H1 (cell line): Measurements from ENCODE around the gene CCDC12. TPM values are rescaled to one million over a fixed set of nuclear protein-coding genes. Genes with fewer than 3 reads are reported as not detected.
A peak's percentile ranks its signal among the peaks of the same experiment; 100 is the strongest.

Source experiments
- BCL11A ChIP-seq, 2 experiments: IDR thresholded peaks; one replicate each; pipeline ENCODE4 v1.6.1; 2011; ENCODE audit warnings: low read depth in 2 of 2, low read length in 2 of 2, mild to moderate bottlenecking in 2 of 2
- CREB1 ChIP-seq: IDR thresholded peaks from 2 replicates; pipeline ENCODE4 v1.6.1; 2012; ENCODE audit warnings: inconsistent platforms
- CTCF ChIP-seq, 3 experiments: IDR thresholded peaks; 1 replicate in 2 of 3; 2 replicates in 1 of 3; pipeline versions ENCODE4 v1.5.1 to v1.6.1; 2011; ENCODE audit warnings: low read length in 3 of 3, mild to moderate bottlenecking in 3 of 3, inconsistent platforms in 2 of 3, low read depth in 1 of 3, moderate library complexity in 1 of 3; ENCODE audit not compliant: insufficient read depth in 1 of 3; ENCODE audit errors: control extremely low read depth in 1 of 3
- E2F6 ChIP-seq: IDR thresholded peaks from 2 replicates; pipeline ENCODE4 v1.6.1; 2012; ENCODE audit warnings: inconsistent platforms
- EP300 ChIP-seq, 2 experiments: IDR thresholded peaks; 1 replicate in 1 of 2; 2 replicates in 1 of 2; pipeline ENCODE4 v1.6.1; 2011 to 2012; ENCODE audit warnings: low read depth in 2 of 2, low read length in 2 of 2, mild to moderate bottlenecking in 2 of 2, borderline replicate concordance in 1 of 2, inconsistent platforms in 1 of 2, moderate library complexity in 1 of 2
- HDAC2 ChIP-seq, 2 experiments: fragments of 300-600 bp in 1 of 2; sonication (generic) in 1 of 2; IDR thresholded peaks; 2 replicates each; pipeline ENCODE4 v1.6.1; 2011 to 2012; ENCODE audit warnings: low read depth in 2 of 2, low read length in 2 of 2, mild to moderate bottlenecking in 2 of 2, moderate library complexity in 2 of 2, borderline replicate concordance in 1 of 2, inconsistent platforms in 1 of 2
- JUN ChIP-seq: IDR thresholded peaks from 2 replicates; pipeline ENCODE4 v1.6.1; 2011; ENCODE audit warnings: low read depth, mild to moderate bottlenecking, improper control_type of control experiment, low read length
- NANOG ChIP-seq: IDR thresholded peaks from 2 replicates; pipeline ENCODE4 v1.6.1; 2011; ENCODE audit warnings: low read length, low read depth, mild to moderate bottlenecking, inconsistent platforms; ENCODE audit not compliant: insufficient read depth, poor library complexity, severe bottlenecking
- PHF8 ChIP-seq: fragments of 200-600 bp; sonication (generic); conservative IDR thresholded peaks from 2 replicates; pipeline ENCODE4 v1.7.1; 2012; ENCODE audit warnings: low read depth, mild to moderate bottlenecking, inconsistent platforms, low read length, moderate library complexity
- POLR2A ChIP-seq, 2 experiments: IDR thresholded peaks; 1 replicate in 1 of 2; 2 replicates in 1 of 2; pipeline ENCODE4 v1.6.1; 2011; ENCODE audit warnings: low read depth in 2 of 2, low read length in 2 of 2, mild to moderate bottlenecking in 2 of 2; ENCODE audit errors: control extremely low read depth in 1 of 2
- POU5F1 ChIP-seq: IDR thresholded peaks from 2 replicates; pipeline ENCODE4 v1.6.1; 2011; ENCODE audit warnings: low read depth, mild to moderate bottlenecking, low read length, moderate library complexity
- RFX5 ChIP-seq: IDR thresholded peaks from 2 replicates; pipeline ENCODE4 v1.6.1; 2011; ENCODE audit warnings: low read depth, low read length, improper control_type of control experiment, borderline replicate concordance
- SAP30 ChIP-seq: fragments of 300-600 bp; sonication (generic); IDR thresholded peaks from 2 replicates; pipeline ENCODE4 v1.7.1; 2012; ENCODE audit warnings: low read length, moderate library complexity, mild to moderate bottlenecking, inconsistent platforms; ENCODE audit not compliant: insufficient read depth, insufficient replicate concordance
- TAF7 ChIP-seq: optimal IDR thresholded peaks from 2 replicates; pipeline ENCODE3; 2011; ENCODE audit warnings: low read depth, mild to moderate bottlenecking, inconsistent platforms, low read length, moderate library complexity, borderline replicate concordance
- ZNF274 ChIP-seq: IDR thresholded peaks from 2 replicates; pipeline ENCODE4 v1.7.0; 2012; ENCODE audit warnings: low read length, borderline replicate concordance; ENCODE audit errors: extremely low read depth
- polyA plus RNA-seq, 7 experiments: library from polyadenylated mRNA; depleted of rRNA in 3 of 7; stranded (reverse) in 5 of 7; unstranded in 2 of 7; fragments of >200 nt in 5 of 7; fragments of 200-250 nt in 2 of 7; gene quantifications; 1 replicate in 5 of 7; 2 replicates in 1 of 7; 4 replicates in 1 of 7; pipeline versions ENCODE4 v1.2.1 to v1.2.3, GENCODE V29; 2011 to 2013; ENCODE audit warnings: missing spikeins in 2 of 7, mixed read lengths in 2 of 7
- total RNA-seq: library from RNA; stranded (reverse); fragmentation: NEBNext Ultra II Directional; extraction: Animal tissue kit (Norgen Biotek cat#: 25700); gene quantifications from 2 replicates; pipeline ENCODE4 v1.2.1, GENCODE V29; 2021

The CCDC12 gene
- total and polyA plus RNA-seq, 2 of the 8 experiments (the other 6 are each of a cell fraction or from before 2014, with no cell fraction given), result 29.5 to 41.3 TPM

- TF ChIP-seq EP300 (IDR thresholded peaks at IDR 0.05; ENCODE audit: borderline replicate concordance in 1 of 2, low read depth in 2 of 2, low read length in 2 of 2) (no peak), CREB1 (0 out of 2 replicates have a peak, but pooled peaks have one; percentile 35), PHF8 (no peak), CTCF (IDR thresholded peaks at IDR 0.05; ENCODE audit: control extremely low read depth in 1 of 3, insufficient read depth in 1 of 3, low read depth in 1 of 3, low read length in 3 of 3) (peak in 2 of 3 experiments; percentile 87 to 88; a peak in 3 of 4 replicates), SAP30 (no peak), ZNF274 (no peak), NANOG (no peak), HDAC2 (IDR thresholded peaks at IDR 0.05; ENCODE audit: borderline replicate concordance in 1 of 2, low read depth in 2 of 2, low read length in 2 of 2) (no peak), TAF7 (no peak), RFX5 (no peak), E2F6 (no peak), POLR2A (IDR thresholded peaks at IDR 0.05; ENCODE audit: control extremely low read depth in 1 of 2, low read depth in 2 of 2, low read length in 2 of 2) (no peak), BCL11A (IDR thresholded peaks at IDR 0.05; ENCODE audit: low read depth in 2 of 2, low read length in 2 of 2) (no peak), POU5F1 (no peak), JUN (no peak)
These were observed 25.9 kb upstream of the CCDC12 start (continued) for GRCh38 chr3:47002171-47003055.
